ENCODE results near the gene ADCY7. TPM values are rescaled to one million over a fixed set of nuclear protein-coding genes. Genes with fewer than 3 reads are reported as not detected.

ADCY7 gene
- total and polyA plus RNA-seq, 12 donors = 2.8 to 44.4 (median 17.5) TPM

- no peak for TF ChIP-seq POLR2A (IDR thresholded peaks at IDR 0.05)
- WGBS, 4 donors = 83 to 97% (median 94%) methylated on average over 12 to 13 of the region's 13 CpGs
- intact Hi-C loops (cut with DNase I) = no loop called here
- Histone ChIP-seq H3K27me3 (no peaks in the 10 kb centered on the region), H3K9me3 (replicated peaks in 1 of 3) (no peaks in the 10 kb centered on the region), H3K36me3 (replicated peaks in 1 of 2) (no peaks in the 10 kb centered on the region), H3K4me3 (no peak overlapping the region), H3K4me1 (replicated peaks in 1 of 2) (peaks cover 0 to 9% of the 10 kb centered on the region in 2 donors), H3K27ac (no peak overlapping the region)
- DNase-seq = no peak
Observed at GRCh38 chr16:50269061-50269705, 2.8 kb downstream of the ADCY7 start.

DNA sequence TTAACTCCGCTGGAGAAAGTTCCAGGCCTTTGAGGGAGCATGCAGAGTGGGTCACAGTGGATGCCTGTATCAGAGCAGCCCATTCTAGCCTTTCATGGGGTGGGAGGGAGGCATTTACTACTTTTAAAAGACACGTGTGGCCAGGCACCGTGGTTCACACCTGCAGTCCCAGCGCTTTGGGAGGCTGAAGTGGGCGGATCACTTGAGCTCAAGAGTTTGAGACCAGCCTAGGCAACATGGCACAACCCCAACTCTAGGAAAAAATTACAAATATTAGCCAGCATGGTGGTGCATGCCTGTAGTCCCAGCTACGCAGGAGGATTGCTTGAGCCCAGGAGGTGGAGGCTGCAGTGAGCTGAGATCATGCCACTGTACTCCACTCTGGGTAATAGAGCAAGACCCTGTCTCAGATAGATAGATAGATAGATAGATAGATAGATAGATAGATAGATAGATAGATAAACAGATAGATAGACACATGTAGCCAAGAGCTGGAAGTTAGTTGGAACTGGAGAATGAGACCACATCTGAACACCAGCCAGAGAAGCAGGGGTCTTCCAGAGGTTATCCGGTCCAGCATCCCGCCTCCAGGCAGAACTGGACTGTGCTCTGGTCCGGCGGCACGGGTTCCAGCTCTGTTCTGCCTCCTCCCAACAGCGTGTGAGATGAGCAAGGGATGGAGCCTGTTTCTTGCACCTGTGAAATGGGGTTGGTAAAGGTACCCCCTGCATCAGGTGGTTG lies 3.6 kb downstream of the ADCY7 start:
- Histone ChIP-seq H3K9me3 (replicated peaks in 1 of 3) (no peaks in the 10 kb centered on the region), H3K36me3 (replicated peaks in 1 of 2) (no peaks in the 10 kb centered on the region), H3K4me1 (replicated peaks in 1 of 2) (peaks cover 0 to 9% of the 10 kb centered on the region in 2 donors), H3K27ac (no peak overlapping the region), H3K27me3 (no peaks in the 10 kb centered on the region), H3K4me3 (no peak overlapping the region)
- no peak for DNase-seq
- intact Hi-C loops (cut with DNase I) = no loop called here
- WGBS, 4 donors = 78 to 89% (median 82%) methylated on average over 9 to 12 of the region's 12 CpGs
- TF ChIP-seq, protein P1, sequence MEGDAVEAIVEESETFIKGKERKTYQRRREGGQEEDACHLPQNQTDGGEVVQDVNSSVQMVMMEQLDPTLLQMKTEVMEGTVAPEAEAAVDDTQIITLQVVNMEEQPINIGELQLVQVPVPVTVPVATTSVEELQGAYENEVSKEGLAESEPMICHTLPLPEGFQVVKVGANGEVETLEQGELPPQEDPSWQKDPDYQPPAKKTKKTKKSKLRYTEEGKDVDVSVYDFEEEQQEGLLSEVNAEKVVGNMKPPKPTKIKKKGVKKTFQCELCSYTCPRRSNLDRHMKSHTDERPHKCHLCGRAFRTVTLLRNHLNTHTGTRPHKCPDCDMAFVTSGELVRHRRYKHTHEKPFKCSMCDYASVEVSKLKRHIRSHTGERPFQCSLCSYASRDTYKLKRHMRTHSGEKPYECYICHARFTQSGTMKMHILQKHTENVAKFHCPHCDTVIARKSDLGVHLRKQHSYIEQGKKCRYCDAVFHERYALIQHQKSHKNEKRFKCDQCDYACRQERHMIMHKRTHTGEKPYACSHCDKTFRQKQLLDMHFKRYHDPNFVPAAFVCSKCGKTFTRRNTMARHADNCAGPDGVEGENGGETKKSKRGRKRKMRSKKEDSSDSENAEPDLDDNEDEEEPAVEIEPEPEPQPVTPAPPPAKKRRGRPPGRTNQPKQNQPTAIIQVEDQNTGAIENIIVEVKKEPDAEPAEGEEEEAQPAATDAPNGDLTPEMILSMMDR (IDR thresholded peaks at IDR 0.05) = no peak
- no peak for TF ChIP-seq POLR2A (IDR thresholded peaks at IDR 0.05)

DNA sequence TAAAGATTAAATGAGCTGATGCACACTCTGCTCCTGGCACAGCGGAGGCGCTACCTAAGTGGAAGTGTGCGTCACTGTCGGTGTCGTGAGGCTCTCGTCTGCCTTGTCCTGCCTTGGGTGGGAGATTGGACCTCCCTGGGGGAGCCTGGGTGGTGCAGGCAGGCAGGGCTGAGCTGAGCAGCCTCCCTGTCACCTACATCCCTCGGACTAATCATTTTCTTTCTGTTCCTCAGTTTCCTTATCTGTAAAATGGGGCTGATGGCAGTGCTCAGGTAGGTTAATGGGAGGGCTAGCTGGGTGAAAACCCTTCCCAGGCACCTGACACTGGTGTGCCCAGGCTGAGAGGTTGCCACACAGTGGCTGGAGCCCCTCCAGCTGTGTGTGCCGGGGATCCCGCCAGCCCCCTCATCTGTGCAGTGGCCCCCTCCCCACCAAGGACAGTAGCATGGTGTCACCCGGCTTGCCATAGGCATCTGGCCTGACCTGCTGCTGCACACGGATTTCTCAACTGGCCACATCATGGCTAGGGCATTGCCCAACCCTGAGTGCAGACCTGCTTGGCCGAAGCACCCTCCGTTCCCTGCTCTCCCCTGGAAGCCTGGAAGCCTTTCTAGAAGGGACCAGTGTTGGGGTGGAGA lies 4.3 kb downstream of the ADCY7 start:
- Histone ChIP-seq H3K4me1 (replicated peaks in 1 of 2) (peaks cover 0 to 9% of the 10 kb centered on the region in 2 donors), H3K9me3 (replicated peaks in 1 of 3) (no peaks in the 10 kb centered on the region), H3K4me3 (no peak overlapping the region), H3K27ac (no peak overlapping the region), H3K36me3 (replicated peaks in 1 of 2) (no peaks in the 10 kb centered on the region), H3K27me3 (no peaks in the 10 kb centered on the region)
- TF ChIP-seq, protein P1 (IDR thresholded peaks at IDR 0.05) = no peak
- no peak for TF ChIP-seq POLR2A (IDR thresholded peaks at IDR 0.05)
- intact Hi-C loops (cut with DNase I) = no loop called here
- DNase-seq = no peak
- 91 to 92% (median 91%) methylated on average over 10 to 13 of the region's 13 CpGs for WGBS, 4 donors

- TF ChIP-seq, protein P1 (IDR thresholded peaks at IDR 0.05) = no peak
- Histone ChIP-seq H3K36me3 (replicated peaks in 1 of 2) (no peaks in the 10 kb centered on the region), H3K4me3 (no peak overlapping the region), H3K27ac (no peak overlapping the region), H3K4me1 (replicated peaks in 1 of 2) (peaks cover 0 to 2% of the 10 kb centered on the region in 2 donors), H3K9me3 (replicated peaks in 1 of 3) (no peaks in the 10 kb centered on the region), H3K27me3 (no peaks in the 10 kb centered on the region)
- WGBS, 4 donors = 81 to 94% (median 86%) methylated on average over 13 to 15 of the region's 15 CpGs
- DNase-seq = no peak
- intact Hi-C loops (cut with DNase I) = no loop called here
Observed at GRCh38 chr16:50271148-50272041, 5.0 kb downstream of the ADCY7 start.
